Fibroblast of the conjunctiva (primary cell): Measurements from ENCODE around the gene KLHL40.

Experiments used
- DNase-seq: peaks from one replicate; pipeline ENCODE4 v3.0.0-alpha.2; 2010; ENCODE audit warnings: low read depth

Gene KLHL40, protein sequence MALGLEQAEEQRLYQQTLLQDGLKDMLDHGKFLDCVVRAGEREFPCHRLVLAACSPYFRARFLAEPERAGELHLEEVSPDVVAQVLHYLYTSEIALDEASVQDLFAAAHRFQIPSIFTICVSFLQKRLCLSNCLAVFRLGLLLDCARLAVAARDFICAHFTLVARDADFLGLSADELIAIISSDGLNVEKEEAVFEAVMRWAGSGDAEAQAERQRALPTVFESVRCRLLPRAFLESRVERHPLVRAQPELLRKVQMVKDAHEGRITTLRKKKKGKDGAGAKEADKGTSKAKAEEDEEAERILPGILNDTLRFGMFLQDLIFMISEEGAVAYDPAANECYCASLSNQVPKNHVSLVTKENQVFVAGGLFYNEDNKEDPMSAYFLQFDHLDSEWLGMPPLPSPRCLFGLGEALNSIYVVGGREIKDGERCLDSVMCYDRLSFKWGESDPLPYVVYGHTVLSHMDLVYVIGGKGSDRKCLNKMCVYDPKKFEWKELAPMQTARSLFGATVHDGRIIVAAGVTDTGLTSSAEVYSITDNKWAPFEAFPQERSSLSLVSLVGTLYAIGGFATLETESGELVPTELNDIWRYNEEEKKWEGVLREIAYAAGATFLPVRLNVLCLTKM

DNA sequence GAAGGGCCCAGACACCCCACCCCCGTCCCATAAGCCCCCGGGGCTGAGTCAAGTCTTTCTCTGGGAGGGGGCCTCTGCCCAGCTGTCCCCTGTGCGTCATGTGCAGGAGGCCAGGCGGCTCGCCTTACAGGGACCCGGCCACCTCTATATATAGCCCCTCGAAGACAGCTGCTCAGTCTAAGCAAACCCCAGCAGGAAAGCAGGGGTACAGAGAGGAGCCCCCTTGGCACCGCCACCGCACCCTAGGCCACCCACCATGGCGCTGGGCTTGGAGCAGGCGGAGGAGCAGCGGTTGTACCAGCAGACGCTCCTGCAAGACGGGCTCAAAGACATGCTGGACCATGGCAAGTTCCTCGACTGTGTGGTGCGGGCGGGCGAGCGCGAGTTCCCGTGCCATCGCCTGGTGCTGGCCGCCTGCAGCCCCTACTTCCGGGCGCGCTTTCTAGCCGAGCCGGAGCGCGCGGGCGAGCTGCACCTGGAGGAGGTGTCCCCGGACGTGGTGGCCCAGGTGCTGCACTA lies at the start of gene KLHL40:
Gene KLHL40, plus strand, starts transcription at position 175 of the 519 bp plus-strand sequence. Its CDS starts 82 bp downstream, at position 257.
- no peak for DNase-seq

DNA sequence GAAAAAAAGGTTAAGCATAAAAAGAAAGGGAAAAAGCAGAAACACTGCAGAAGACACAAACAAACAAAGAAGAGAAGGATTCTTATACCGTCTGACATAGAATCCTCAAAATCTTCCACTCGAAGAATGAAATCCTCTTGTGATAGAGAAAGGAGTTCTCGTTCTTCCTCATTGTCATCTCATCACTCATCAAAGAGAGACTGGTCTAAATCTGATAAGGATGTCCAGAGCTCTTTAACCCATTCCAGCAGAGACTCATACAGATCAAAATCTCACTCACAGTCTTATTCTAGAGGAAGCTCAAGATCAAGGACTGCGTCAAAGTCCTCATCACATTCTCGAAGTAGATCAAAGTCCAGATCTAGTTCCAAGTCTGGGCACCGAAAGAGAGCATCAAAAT lies 48.3 kb upstream of the KLHL40 start:
- no peak for DNase-seq

DNA sequence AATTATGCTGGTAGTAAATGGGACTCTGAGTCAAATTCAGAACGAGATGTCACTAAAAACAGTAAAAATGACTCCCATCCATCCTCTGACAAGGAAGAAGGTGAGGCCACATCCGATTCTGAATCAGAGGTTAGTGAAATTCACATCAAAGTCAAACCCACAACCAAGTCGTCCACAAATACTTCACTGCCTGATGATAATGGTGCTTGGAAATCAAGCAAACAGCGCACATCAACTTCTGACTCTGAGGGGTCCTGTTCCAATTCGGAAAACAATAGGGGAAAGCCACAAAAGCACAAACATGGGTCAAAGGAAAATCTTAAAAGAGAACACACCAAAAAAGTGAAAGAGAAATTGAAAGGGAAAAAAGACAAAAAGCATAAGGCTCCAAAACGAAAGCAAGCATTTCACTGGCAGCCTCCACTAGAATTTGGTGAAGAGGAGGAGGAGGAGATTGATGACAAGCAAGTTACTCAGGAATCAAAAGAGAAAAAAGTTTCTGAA lies 46.9 kb upstream of the KLHL40 start:
- no peak for DNase-seq

DNA sequence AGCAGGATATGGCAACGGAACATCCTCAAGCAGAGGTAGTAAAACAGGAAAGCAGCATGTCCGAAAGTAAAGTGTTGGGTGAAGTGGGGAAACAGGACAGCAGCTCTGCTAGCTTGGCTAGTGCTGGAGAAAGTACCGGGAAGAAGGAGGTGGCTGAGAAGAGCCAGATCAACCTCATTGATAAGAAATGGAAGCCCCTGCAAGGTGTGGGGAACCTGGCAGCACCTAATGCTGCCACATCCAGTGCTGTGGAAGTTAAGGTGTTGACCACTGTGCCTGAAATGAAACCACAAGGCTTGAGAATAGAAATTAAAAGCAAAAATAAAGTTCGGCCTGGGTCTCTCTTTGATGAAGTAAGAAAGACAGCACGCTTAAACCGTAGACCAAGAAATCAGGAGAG lies 46.1 kb upstream of the KLHL40 start:
- DNase-seq, result no peak

DNA sequence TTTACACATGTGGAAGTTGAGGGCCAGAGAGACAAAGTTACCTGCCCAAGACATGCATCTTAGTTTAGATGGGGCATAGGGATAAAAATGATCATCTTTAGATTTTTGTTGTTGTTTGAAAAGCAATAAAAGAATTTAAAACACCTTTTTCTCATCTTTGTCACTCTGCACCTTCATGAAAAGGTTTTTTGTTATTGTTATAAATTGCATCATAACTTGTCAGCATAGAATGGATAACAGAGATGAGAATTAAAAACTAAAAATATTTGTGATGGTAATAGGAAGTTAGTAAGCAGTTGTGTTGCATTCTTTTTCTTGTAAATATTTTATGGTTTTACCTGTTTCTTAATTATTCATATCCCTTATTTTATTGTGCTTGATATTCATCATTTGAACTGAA lies 45.2 kb upstream of the KLHL40 start:
- DNase-seq, result no peak

DNA sequence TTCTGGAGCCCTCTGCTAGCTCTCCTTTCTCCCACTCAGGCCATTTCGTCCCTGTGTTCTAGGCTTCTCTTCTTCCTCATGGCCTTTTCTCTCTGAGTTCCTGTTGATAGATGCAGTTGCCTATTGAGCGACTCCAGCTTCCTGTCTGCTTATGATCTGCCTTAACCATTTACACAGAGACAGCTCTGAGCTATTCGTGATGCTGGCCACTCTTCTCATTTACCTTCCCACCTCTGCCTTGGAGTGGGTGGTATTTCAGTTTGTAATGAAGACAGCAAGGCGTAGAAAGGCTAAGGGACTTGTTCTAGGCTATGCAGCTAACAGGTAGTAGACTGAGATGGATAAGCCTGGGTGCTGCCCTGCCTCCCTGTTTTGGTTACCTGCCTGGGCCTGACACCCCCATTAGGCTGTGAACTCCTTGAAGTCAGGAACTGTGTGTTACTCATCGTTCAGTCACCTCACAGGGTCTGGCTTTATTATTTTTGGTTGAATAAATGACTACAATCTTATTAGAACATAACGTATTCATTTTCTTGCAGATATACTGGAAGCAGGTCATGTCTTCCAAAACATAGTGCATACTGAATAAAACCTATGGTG lies 44.5 kb upstream of the KLHL40 start:
- DNase-seq, result no peak

DNA sequence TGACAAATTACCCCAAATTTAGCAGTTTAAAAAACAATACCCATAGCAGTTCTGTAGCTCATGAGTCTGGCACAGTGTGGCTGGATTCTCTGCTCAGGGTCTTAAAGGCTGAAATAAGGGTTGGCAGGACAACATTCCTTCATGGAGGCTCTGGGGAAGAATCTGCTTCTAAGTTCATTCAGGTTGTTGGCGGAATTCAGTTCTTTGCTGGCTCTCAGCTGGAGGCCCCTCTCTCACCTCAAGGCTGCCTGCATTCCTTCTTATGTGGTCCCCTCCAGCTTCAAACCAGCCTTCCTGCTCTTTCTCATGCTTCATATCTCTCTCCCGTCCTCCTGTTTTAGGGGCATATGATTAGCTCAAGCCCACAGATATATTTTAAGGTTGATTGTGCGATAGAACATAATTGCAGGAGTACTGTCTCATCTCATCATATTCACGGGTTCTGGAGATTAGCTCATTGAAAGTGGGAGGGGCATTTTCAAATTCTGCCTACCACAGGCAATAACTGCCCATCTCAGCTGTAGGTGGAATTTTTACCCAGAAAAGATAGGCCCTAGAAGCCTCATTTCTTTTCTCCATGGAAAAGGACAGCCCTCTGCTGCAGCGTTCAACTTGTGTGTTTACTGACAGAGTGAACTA lies 37.4 kb upstream of the KLHL40 start:
- DNase-seq, result no peak

DNA sequence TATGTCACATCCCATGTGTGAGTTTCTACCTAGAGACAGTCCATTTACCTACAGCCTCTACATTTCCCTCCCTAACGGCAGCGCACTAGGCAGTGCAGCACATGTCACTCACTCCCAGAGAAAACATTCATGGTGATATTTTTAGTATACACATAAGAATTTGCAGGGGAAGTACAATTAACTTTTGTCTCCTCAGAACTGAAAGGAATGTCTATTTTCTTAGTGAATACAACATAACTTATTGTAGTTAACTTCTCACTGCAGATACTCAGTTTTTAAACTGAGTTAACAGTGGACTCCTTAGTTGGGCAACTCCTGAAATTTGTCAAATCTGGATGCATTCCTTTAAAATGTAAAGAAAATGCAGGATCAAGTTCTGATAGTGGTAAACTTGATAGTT lies 36.3 kb upstream of the KLHL40 start:
- DNase-seq, result no peak

DNA sequence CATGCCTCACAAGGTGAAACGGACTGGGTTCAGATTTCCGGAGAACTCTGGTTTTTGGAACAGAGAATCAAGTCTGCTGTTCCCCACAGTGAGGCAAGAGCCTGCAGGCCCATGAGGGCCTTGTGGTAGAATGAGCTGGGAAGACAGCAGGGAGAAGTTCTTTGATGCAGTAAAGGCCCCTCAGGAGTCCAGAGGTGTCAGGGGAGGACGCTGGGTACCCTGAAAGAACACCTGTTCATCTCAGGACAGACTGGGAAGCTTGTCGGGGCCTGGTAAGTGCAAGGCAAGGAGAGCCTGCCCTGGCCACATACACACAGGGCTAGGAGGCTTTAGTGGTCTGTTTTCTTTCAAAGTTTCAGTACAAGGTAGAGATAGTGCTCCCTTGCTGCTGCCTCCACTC lies 35.6 kb upstream of the KLHL40 start:
- no peak for DNase-seq

DNA sequence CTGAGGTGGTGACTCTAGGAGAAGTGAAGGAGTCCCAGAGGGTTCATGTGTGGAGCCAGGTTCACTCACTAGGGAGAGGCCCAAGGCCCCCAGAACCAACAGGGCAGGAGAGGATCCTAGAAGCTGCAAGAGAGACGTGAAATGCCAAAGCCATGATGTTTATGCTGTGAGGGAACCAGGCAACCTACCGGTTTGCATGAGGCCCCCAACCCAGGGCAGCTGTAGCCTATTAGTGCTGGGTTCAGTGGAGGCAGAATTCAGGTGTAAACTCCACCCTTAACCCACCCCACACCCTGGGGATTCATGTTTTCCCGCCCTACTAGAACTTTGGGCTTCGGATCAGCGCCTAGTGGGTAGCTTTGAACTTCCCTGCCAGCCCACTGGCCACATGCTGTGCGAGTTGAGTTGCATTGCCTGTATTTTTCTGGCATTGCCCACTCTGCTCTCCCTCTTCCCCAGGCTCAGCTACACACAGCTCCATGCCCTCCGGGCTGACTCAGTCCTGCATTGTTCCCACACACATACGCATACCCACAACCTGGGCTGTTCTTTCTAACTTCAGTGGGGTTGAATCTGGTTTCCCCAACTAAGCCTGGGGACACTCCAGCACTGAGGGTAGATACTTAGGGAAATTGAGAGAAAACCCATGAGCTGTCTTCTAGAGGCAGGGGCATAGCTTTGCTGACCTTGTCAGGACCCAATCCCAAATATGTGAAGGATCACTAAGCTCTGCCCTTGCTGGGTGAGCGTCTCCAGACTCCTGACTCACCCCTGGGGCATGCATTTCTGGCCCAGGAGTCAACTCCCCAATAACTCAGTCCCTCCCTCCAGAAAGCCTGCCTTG lies 33.9 kb upstream of the KLHL40 start:
- no peak for DNase-seq

DNA sequence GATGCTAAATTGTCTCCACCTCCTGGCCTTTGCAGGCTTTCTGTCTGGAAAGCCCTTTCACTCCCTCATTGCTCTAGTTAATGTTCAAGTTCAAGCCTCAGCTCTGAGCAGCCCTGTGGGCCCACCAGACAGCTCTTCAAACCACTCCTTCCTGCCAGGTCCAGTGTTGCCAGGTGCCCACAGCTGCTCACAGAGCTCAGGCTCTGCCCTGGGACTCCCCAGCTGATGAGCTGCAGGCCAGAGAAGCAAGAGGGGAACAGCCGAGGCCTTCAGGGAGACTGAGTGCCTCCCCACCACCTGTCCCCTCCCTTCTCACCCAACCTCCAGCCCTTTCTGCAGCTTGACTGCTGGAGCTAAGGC lies 33.1 kb upstream of the KLHL40 start:
- DNase-seq, result no peak

DNA sequence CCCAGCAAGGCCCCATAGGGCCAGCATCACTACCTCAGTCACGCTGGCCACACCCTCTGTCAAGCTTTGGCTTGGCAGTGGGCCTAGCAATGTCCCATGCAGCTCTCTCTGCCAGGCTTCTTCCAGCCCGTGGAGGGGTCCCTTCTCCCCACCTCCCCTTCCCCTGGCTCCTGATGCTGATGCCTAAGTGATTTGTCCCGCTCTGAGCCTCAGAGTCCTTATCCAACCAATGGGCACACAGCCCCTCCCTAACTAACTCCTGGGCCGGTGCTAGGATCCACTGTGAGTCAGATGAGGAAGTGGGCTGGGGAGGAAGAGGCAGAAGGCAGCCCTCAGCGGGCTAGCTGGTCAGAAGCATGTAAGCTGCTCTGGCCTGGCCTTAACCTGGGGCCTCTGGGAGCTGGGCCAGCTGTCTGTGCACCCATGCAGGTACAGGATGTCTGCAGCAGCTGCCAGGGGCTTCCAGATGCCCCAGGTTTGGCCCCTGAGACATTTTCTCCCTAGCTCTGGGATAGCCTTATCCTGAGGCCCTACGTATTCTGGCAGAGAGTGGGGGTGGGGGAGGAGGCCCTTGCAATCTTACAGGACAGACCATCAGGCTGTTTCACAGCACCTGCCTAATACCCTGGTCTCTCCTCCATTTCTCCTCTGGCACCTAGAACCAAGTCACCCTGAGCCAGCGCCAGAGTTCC lies 32.6 kb upstream of the KLHL40 start:
- peak; percentile 57 for DNase-seq

DNA sequence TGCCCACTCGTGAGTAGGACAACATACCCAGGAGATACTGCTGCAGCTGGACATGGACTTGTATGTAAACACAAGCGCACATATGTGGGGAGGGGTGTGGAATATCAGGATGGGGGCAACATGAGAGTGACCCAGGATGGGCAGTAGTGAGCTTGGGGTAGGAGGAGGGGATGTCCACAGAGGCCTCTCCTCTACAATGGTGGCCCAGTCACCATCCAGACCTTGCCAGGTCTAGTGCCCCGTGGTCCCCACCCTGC lies 32.1 kb upstream of the KLHL40 start:
- DNase-seq, result no peak

DNA sequence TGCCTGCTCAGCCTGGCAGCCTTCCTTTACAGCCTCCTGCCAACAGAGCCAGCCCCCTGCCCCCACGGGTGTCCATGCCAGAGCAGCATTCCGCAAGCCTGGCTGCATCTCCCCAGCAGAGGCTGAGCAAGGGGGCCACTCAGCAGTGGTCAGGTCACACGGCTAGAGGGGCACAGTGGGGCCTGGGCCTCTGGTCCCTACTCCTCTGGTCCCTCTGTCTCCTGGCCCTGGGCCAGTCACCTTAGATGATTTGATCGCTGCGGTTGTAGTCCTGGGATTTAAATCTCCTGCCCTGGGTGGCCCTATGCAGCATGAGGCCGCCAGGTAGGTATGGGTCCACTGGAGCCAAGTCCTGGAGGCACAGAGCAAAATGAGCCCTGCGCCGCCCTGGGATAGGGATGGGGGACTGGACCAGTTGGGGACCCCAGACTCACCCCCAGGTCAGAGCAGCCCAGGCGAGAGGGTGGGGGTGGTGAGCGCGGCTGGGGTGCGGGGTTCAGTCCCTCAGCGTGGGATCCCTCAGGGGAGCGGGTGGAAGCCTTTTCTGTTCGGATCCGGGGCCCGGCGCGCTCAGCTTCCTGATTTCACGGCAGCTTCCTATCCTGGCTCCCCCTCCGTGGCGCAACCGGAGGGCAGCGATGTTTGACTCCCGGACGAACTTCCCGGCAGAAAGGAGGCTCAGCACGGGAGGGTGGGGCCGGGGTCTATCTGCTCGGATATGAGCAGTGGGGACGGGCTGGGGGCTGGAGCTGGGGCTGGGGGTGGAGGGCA lies 31.6 kb upstream of the KLHL40 start, which contains the start of gene ZBTB47:
Gene ZBTB47, plus strand, starts transcription at position 138 of the 771 bp plus-strand sequence. CDS start 4,659 bp downstream, outside the sequence.
- DNase-seq, result no peak

DNA sequence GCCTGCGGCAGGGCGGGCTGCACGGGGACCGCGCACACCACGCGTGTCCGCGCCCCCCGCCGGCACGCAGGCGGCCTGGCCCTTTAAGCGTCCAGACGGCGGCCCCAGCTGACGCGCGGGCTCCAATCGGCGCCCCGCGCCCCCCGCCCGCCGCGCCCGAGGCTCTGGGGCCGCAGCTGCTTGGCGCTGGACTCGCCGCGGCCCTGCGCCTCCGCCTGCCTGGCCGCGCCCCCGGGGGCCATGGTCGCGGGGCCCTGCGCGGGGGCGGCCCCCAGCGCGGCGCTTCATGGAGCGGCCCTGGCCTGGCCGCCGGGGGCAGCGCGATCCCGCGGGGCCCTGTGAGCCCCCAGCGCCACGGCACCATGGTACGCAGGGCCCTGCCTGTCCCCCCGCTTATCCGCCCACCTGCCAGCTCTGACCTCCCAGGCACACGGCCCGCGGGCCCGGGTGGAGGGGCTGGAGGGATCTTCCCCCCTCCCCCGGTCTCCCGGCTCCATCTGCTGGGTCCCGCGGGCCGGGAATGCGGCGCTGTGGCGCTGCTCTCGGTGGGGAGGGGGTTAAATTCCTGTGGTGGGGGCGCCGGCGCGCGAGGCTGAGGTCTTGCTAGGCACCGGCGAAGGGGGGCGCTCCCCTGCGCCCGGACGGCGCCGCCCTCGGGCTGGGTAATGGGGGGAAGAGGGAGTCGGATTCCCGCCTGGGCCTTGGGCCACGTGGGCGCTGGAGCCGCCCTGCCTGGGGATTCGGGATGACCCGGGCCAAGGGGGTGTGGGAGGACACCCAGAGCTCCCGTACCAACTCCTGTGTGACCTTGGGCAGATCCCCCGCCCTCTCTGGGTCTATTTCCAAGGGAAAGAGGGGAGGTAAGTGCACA lies 30.8 kb upstream of the KLHL40 start:
- no peak for DNase-seq

DNA sequence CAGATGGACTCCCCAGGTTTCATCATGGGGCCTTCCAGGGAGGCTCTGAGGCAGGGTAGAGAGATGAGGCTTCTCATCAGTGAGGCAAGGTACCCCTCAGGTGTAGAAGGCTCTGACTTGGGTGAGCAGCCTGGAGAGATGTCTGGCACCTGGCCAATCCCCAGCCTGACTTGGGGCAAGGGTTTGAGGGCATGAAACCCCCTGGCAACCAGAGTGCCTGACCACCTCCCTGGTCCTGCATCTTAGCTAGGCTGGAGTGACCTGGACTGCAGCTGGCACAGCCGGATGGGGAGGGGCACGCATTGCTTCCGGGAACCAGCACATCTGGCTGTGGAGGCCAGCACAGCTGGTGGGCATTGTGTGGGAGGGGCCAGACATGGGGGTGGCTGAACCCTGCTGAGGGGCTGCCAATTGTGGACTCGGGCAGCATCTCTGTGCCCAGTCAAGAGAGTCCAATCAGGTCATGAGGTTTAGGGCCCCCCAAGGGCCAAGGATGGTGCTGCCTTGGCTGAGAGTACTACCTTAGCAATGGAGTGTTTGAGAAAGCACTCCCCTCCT lies 29.9 kb upstream of the KLHL40 start:
- DNase-seq, result no peak

DNA sequence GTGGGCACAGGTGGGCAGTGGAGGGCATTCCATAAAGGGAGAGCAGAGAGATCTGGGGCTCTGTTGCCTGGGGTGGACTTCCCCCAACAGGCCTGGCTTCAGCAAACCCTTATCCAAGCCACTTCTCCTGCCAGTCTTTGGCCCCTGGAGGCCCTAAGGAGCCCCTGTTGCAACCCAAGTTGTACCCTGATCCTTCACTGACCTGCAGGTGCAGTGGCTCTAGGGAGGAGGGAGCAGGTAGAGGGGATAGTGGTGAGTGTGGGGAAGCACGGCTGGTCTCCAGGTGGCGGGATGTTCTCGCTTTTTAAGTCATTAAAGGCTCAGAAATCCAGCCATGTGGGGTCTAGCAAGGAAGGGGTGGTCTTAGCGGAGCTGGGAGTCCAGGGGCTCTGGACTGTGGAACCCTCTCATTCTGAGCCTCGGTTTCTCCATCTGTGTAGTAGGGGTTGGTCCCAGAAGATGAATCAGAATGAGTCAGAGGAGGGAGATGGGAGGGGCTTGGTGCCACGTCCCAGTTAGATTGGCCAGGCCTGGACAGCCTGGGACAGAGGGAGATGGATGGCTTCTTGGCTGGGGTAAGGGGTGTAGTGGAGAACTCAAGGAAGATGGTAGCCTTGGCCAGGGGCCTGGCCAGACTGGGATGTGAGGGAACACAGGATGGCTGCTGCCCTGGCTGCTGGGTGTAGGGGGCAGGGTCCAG lies 29.2 kb upstream of the KLHL40 start:
- DNase-seq, result no peak
